ENCODE measurements around the gene ZNF22.

Gene ZNF22

DNA sequence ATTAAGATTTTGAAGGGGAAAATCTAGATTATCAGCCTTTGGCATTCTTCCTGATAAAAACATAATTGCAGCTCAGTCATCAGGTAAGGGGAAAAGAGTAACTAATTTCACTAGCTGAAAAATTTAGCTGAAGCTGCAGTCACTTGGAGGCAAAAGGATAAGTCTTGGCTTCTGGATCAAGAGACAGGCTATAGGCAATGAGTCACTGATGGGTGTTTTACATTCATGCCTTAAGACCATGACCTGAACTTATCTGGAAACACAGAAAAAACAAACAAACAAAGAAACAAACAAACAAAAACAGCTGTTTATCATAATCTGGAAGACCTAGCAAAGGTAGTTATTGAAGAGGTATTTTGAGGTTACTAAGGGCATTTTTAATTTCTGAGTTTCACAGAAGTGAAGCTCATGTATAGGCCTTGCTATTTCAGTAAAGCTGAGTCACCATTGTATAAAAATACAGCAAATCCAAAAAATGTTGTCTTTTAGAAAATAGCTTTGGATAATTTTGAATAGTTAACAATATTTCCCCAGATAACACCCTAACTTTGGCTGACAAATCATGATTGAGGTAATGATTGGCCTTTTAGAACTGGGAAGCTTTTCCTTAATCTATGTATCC is 40.3 kb downstream of the ZNF22 start:
- Histone ChIP-seq H3K4me1 (ENCODE audit: control insufficient read depth, insufficient read depth, low read length, unreplicated experiment) (peaks cover 11% of the 10 kb centered on the region), H3K79me2 (ENCODE audit: control insufficient read depth, insufficient read depth, low read length, unreplicated experiment) (no peaks in the 10 kb centered on the region), H3K36me3 (ENCODE audit: insufficient read depth, low read length) (no peaks in the 10 kb centered on the region), H3K27me3 (ENCODE audit: insufficient read depth, low read length) (no peaks in the 10 kb centered on the region), H3K4me3 (ENCODE audit: low read depth, low read length) (no peak overlapping the region), H3K27ac (ENCODE audit: low read depth, low read length) (peak overlapping the region; percentile 33), H2AFZ (ENCODE audit: low read length, unreplicated experiment) (peak overlapping the region; percentile 16)

DNA sequence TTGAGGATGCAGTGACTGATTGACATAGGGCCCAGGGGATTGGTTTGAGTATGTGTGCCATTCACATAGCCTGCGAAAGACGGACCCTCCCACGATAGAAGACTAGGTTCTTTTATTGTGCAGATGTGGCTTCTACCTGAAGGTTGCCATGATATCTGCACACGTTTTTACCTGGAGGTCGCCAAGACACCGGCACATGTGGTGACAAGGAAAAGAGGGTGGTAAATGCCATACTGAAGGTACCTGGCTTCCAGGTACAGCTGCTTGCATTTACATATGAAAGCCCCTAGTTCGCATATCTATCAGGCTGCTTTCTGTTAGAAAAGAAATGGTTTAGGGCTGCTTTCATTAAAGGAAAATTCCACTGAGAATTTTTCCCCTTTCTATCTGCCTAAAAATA is 43.6 kb downstream of the ZNF22 start:
- Histone ChIP-seq H3K27me3 (ENCODE audit: insufficient read depth, low read length) (no peaks in the 10 kb centered on the region), H3K4me1 (ENCODE audit: control insufficient read depth, insufficient read depth, low read length, unreplicated experiment) (peaks cover 11% of the 10 kb centered on the region), H3K79me2 (ENCODE audit: control insufficient read depth, insufficient read depth, low read length, unreplicated experiment) (no peaks in the 10 kb centered on the region), H3K36me3 (ENCODE audit: insufficient read depth, low read length) (no peaks in the 10 kb centered on the region), H2AFZ (ENCODE audit: low read length, unreplicated experiment) (no peak overlapping the region), H3K27ac (ENCODE audit: low read depth, low read length) (no peak overlapping the region), H3K4me3 (ENCODE audit: low read depth, low read length) (no peak overlapping the region)

DNA sequence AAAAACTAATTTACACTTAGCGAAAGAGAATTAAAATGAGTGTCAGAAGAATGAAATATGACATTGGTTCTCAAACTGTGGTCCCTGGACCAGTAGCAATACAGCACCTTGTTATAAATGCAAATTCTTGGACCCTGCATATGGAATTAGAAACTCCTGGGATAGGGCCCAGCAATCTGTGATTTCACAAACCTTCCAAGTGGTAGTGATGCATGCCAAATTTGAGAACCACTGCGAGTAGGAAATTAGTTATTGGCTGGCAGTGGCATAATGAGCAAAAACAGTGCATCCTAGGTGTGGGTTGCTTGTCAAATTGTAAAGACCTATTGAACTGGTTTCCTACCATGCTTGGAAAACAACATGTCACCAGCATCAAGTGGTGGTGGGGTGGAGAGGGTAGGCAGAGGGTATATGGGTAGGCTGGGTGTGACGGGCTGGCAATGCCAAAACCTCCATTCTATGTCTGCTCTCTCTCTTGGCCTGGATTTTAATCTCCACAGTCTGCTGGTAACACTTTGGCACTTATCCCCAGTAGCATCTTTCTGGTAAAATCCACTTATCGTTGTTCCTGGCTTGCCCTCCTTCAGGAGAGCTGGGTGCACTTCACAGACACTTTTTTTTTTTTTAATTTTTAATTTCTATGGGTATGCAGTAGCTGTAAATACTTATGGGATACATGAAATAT is 50.0 kb downstream of the ZNF22 start:
- Histone ChIP-seq H3K27me3 (ENCODE audit: insufficient read depth, low read length) (no peaks in the 10 kb centered on the region), H3K79me2 (ENCODE audit: control insufficient read depth, insufficient read depth, low read length, unreplicated experiment) (no peaks in the 10 kb centered on the region), H3K4me3 (ENCODE audit: low read depth, low read length) (no peak overlapping the region), H3K4me1 (ENCODE audit: control insufficient read depth, insufficient read depth, low read length, unreplicated experiment) (peaks cover 4% of the 10 kb centered on the region), H3K27ac (ENCODE audit: low read depth, low read length) (no peak overlapping the region), H3K36me3 (ENCODE audit: insufficient read depth, low read length) (no peaks in the 10 kb centered on the region), H2AFZ (ENCODE audit: low read length, unreplicated experiment) (no peak overlapping the region)

DNA sequence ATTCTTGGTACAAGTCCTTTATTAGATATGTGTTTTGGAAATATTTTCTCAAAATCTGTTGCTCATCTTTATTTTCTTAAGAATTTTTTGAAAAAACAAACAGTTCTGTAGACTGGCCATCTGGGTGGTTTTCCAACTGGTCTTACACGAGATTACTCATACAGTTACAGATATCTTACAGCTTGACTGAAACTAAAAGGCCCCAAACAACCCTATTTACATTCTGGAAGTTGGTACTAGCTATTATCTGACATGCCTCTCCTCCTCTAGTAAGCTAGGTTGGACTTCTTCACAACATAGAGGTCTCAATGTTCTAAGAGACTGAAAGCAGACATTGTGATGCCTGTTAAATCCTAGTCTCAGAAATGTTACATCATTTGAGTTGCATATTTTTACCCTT is 52.0 kb downstream of the ZNF22 start:
- H2AFZ ChIP-seq (ENCODE audit: low read length, unreplicated experiment): no peak overlapping the region
- H3K36me3 ChIP-seq (ENCODE audit: insufficient read depth, low read length): no peaks in the 10 kb centered on the region
- H3K27me3 ChIP-seq (ENCODE audit: insufficient read depth, low read length): no peaks in the 10 kb centered on the region
- H3K79me2 ChIP-seq (ENCODE audit: control insufficient read depth, insufficient read depth, low read length, unreplicated experiment): no peaks in the 10 kb centered on the region
- H3K4me3 ChIP-seq (ENCODE audit: low read depth, low read length): no peak overlapping the region
- H3K27ac ChIP-seq (ENCODE audit: low read depth, low read length): no peak overlapping the region
- peaks cover 4% of the 10 kb centered on the region for H3K4me1 ChIP-seq (ENCODE audit: control insufficient read depth, insufficient read depth, low read length, unreplicated experiment)

DNA sequence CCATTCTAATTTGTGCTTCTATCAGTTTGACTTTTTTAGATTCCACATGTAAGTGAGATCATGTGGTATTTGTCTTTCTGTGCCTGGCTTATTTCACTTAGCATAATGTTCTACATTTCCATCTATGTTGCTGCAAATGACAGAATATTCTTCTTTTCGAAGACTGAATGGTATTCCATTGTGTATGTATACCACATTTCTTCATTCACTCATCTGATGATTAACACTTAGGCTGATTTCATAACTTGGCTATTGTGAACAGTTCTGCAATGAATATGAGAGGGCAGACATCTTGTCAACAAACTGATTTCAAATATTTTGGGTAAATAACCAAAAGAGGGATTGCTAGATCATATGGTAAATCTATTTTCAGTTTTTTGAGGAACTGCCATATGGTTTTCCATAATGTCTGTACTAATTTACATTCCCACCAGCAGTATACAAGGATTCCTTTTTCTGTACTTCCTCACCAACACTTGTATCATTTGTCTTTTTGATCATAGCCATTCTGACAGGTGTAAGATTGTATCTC is 52.9 kb downstream of the ZNF22 start:
- Histone ChIP-seq H3K36me3 (ENCODE audit: insufficient read depth, low read length) (no peaks in the 10 kb centered on the region), H3K4me1 (ENCODE audit: control insufficient read depth, insufficient read depth, low read length, unreplicated experiment) (peaks cover 4% of the 10 kb centered on the region), H3K27me3 (ENCODE audit: insufficient read depth, low read length) (no peaks in the 10 kb centered on the region), H3K4me3 (ENCODE audit: low read depth, low read length) (no peak overlapping the region), H3K27ac (ENCODE audit: low read depth, low read length) (no peak overlapping the region), H2AFZ (ENCODE audit: low read length, unreplicated experiment) (no peak overlapping the region), H3K79me2 (ENCODE audit: control insufficient read depth, insufficient read depth, low read length, unreplicated experiment) (no peaks in the 10 kb centered on the region)

All from ACC112 (cell line).